G401 (cell line): ENCODE data around the gene SYT14. TPM values are rescaled to one million over a fixed set of nuclear protein-coding genes. Genes with fewer than 3 reads are reported as not detected.
"Not testable (repeated sequence)": the region's sequence is repeated elsewhere in the genome, so short reads cannot be mapped to it uniquely, and the experiment has no call there.

ENCODE experiments used
- DNase-seq: peaks from one replicate; pipeline ENCODE4 v3.0.0-alpha.2; 2015; ENCODE audit warnings: low spot score
- in situ Hi-C: cut with HindIII; loops from 2 replicates; pipeline ENCODE4 v1.10.0; 2016; ENCODE audit warnings: low sequenced_read_pairs, mixed read lengths
- total RNA-seq: library from RNA; depleted of rRNA; stranded (reverse); fragments of >200 nt; shearing (Covaris generic); gene quantifications from 2 replicates; pipeline ENCODE4 v1.2.3, GENCODE V29; 2014

Gene SYT14
- total RNA-seq, 1 experiment from 2014 or later, result 58.0 TPM

- no peak for DNase-seq
These were observed 147.3 kb downstream of the SYT14 start for GRCh38 chr1:210085359-210085758.

GRCh38 chr1:210087058-210087457 is 149.0 kb downstream of the SYT14 start:
- no peak for DNase-seq
- in situ Hi-C loops, result no loop called here

More at GRCh38 chr1:210085359-210085758, 147.3 kb downstream of the SYT14 start:
- in situ Hi-C loops, result no loop called here

- in situ Hi-C loops, result no loop called here
- DNase-seq, result no peak
These were observed 151.8 kb downstream of the SYT14 start for GRCh38 chr1:210089855-210090254.

GRCh38 chr1:210092366-210092765 is 154.3 kb downstream of the SYT14 start:
- no peak for DNase-seq
- in situ Hi-C loops, result no loop called here

- in situ Hi-C loops, result no loop called here
- DNase-seq, result no peak
These were observed 155.4 kb downstream of the SYT14 start for GRCh38 chr1:210093461-210093860.

GRCh38 chr1:210098356-210098755 is 160.3 kb downstream of the SYT14 start:
- DNase-seq, result no peak
- in situ Hi-C loops, result no loop called here

GRCh38 chr1:210099921-210100320 is 161.9 kb downstream of the SYT14 start:
- in situ Hi-C loops, result no loop called here
- peak; percentile 96 for DNase-seq

GRCh38 chr1:210104103-210104502 is 166.1 kb downstream of the SYT14 start:
- in situ Hi-C loops, result no loop called here
- DNase-seq, result peak; percentile 29

GRCh38 chr1:210112906-210113305 is 174.9 kb downstream of the SYT14 start:
- DNase-seq, in situ Hi-C loops: not testable (repeated sequence)

- DNase-seq, result no peak
- in situ Hi-C loops, result no loop called here
These were observed 179.2 kb downstream of the SYT14 start for GRCh38 chr1:210117198-210117597.

GRCh38 chr1:210117681-210118170 is 179.7 kb downstream of the SYT14 start:
- in situ Hi-C loops, result no loop called here
- no peak for DNase-seq

- DNase-seq, result no peak
- in situ Hi-C loops, result no loop called here
These were observed 185.4 kb downstream of the SYT14 start for GRCh38 chr1:210123383-210123782.

- in situ Hi-C loops, result no loop called here
- DNase-seq, result no peak
These were observed 186.0 kb downstream of the SYT14 start for GRCh38 chr1:210123924-210124589.

- DNase-seq, result no peak
- in situ Hi-C loops, result no loop called here
These were observed 186.7 kb downstream of the SYT14 start for GRCh38 chr1:210124736-210125135.

GRCh38 chr1:210125143-210125542 is 187.1 kb downstream of the SYT14 start:
- DNase-seq, result no peak
- in situ Hi-C loops, result no loop called here

GRCh38 chr1:210129092-210129491 is 191.1 kb downstream of the SYT14 start:
- in situ Hi-C loops, result no loop called here
- no peak for DNase-seq

GRCh38 chr1:210129759-210130158 is 191.7 kb downstream of the SYT14 start:
- DNase-seq, result no peak
- in situ Hi-C loops, result no loop called here

GRCh38 chr1:210132582-210132981 is 194.6 kb downstream of the SYT14 start:
- no peak for DNase-seq
- in situ Hi-C loops, result no loop called here

- in situ Hi-C loops, result no loop called here
These were observed 205.5 kb downstream of the SYT14 start for GRCh38 chr1:210143465-210144062.

GRCh38 chr1:210144736-210145135 is 206.7 kb downstream of the SYT14 start:
- in situ Hi-C loops, result no loop called here
- no peak for DNase-seq

More at GRCh38 chr1:210143465-210144062, 205.5 kb downstream of the SYT14 start:
- DNase-seq, result peak; percentile 69
